OCI-LY3 (cell line): ENCODE results near the gene DNAJC1.

Source experiments
- H2AFZ ChIP-seq: fragments of 200-600, 300-600 bp; shearing (Covaris generic); 2 replicates; pipeline ENCODE4 v1.6.0; 2014; ENCODE audit warnings: antibody characterized with exemption, low read depth, low read length
- H3K27ac ChIP-seq: fragments of 200-600, 300-600 bp; sonication (generic); 2 replicates; pipeline ENCODE4 v1.5.1; 2014; ENCODE audit warnings: mild to moderate bottlenecking, low read length, moderate library complexity, mixed read lengths
- H3K27me3 ChIP-seq: fragments of 200-600, 300-600 bp; sonication (generic); 2 replicates; pipeline ENCODE4 v1.6.1; 2014; ENCODE audit warnings: low read depth, low read length, mixed read lengths
- H3K36me3 ChIP-seq: fragments of 200-600, 300-600 bp; sonication (generic); replicated peaks from 2 replicates; pipeline ENCODE3; 2014; ENCODE audit warnings: low read depth, low read length, mixed read lengths
- H3K4me1 ChIP-seq: fragments of 300-600, 200-600 bp; sonication (generic); 2 replicates; pipeline ENCODE4 v1.6.1; 2014; ENCODE audit warnings: low read length, mixed read lengths
- H3K4me2 ChIP-seq: fragments of 200-600, 300-600 bp; sonication (generic); 2 replicates; pipeline ENCODE4 v1.6.1; 2014; ENCODE audit warnings: low read length, mixed read lengths
- H3K4me3 ChIP-seq: fragments of 300-600, 200-600 bp; sonication (generic); 2 replicates; pipeline ENCODE4 v1.5.1; 2014; ENCODE audit warnings: antibody characterized with exemption, mild to moderate bottlenecking, low read length, moderate library complexity
- H3K79me2 ChIP-seq: fragments of 300-600, 200-600 bp; shearing (Covaris generic); 2 replicates; pipeline ENCODE4 v1.6.1; 2014; ENCODE audit warnings: mild to moderate bottlenecking, low read length, mixed read lengths
- H3K9ac ChIP-seq: fragments of 300-600, 200-600 bp; shearing (Covaris generic); 2 replicates; pipeline ENCODE4 v1.6.0; 2014; ENCODE audit warnings: mild to moderate bottlenecking, low read length, moderate library complexity
- H3K9me3 ChIP-seq: fragments of 200-600, 300-600 bp; shearing (Covaris generic); 2 replicates; pipeline ENCODE4 v1.6.1; 2014; ENCODE audit warnings: low read length, mixed read lengths; ENCODE audit not compliant: insufficient read depth
- H4K20me1 ChIP-seq: fragments of 200-600, 300-600 bp; sonication (generic); 2 replicates; pipeline ENCODE4 v1.6.1; 2016; ENCODE audit warnings: low read length, mixed read lengths; ENCODE audit not compliant: insufficient read depth
- CTCF ChIP-seq: fragments of 200-600, 300-600 bp; sonication (generic); IDR thresholded peaks from 2 replicates; pipeline ENCODE4 v1.5.1; 2014; ENCODE audit warnings: antibody characterized with exemption, low read length, low read depth
- EZH2phosphoT487 ChIP-seq: fragments of 200-600 bp; shearing (Covaris generic); IDR thresholded peaks from 2 replicates; pipeline ENCODE4 v1.6.1; 2018; ENCODE audit warnings: antibody characterized with exemption, mixed run types, low read depth

Gene DNAJC1

DNA sequence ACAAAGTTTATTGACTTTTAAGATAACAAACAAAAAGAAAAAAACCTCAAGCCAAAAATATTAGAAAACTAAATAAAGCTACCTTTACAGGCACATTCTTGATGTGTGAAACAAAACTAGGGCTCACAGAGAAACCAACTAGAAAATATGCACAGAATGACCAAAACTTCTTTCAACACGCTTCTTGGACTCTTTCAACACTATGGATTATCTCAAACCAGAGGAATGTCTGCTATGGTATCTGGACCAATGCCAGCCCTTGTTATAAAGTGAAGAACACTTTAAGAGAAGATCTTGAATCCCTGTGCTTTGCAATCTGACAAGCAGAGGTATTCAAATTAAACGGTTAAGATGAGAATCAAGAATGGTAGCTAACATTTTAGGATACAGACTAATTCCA, 76.6 kb downstream of the DNAJC1 start:
- no peak overlapping the region for H3K27ac ChIP-seq
- no peaks in the 10 kb centered on the region for H3K79me2 ChIP-seq
- H3K4me1 ChIP-seq, result no peaks in the 10 kb centered on the region
- no peaks in the 10 kb centered on the region for H4K20me1 ChIP-seq
- H3K9ac ChIP-seq, result no peak overlapping the region
- H3K36me3 ChIP-seq, result no peaks in the 10 kb centered on the region
- no peaks in the 10 kb centered on the region for H3K9me3 ChIP-seq
- no peaks in the 10 kb centered on the region for H3K27me3 ChIP-seq
- TF ChIP-seq CTCF, result no peak
- no peak for TF ChIP-seq EZH2phosphoT487
- no peak overlapping the region for H3K4me3 ChIP-seq
- H2AFZ ChIP-seq, result no peak overlapping the region
- H3K4me2 ChIP-seq, result no peak overlapping the region

GRCh38 chr10:21926358-21926925, 77.1 kb downstream of the DNAJC1 start:
- TF ChIP-seq EZH2phosphoT487 (no peak), CTCF (no peak)
- H4K20me1 ChIP-seq, result no peaks in the 10 kb centered on the region
- no peaks in the 10 kb centered on the region for H3K4me1 ChIP-seq
- H3K79me2 ChIP-seq, result no peaks in the 10 kb centered on the region
- no peak overlapping the region for H3K9ac ChIP-seq
- H3K27me3 ChIP-seq, result no peaks in the 10 kb centered on the region
- no peak overlapping the region for H3K27ac ChIP-seq
- H3K9me3 ChIP-seq, result no peaks in the 10 kb centered on the region
- H3K4me2 ChIP-seq, result no peak overlapping the region
- H3K4me3 ChIP-seq, result no peak overlapping the region
- H3K36me3 ChIP-seq, result no peaks in the 10 kb centered on the region
- no peak overlapping the region for H2AFZ ChIP-seq

- Histone ChIP-seq H3K4me1 (no peaks in the 10 kb centered on the region), H3K4me3 (no peak overlapping the region), H3K79me2 (no peaks in the 10 kb centered on the region), H3K27ac (no peak overlapping the region), H4K20me1 (no peaks in the 10 kb centered on the region), H3K9ac (no peak overlapping the region), H2AFZ (no peak overlapping the region), H3K9me3 (no peaks in the 10 kb centered on the region), H3K4me2 (no peak overlapping the region), H3K27me3 (no peaks in the 10 kb centered on the region), H3K36me3 (no peaks in the 10 kb centered on the region)
- TF ChIP-seq CTCF (no peak), EZH2phosphoT487 (no peak)
Observed at GRCh38 chr10:21925851-21926250, 77.7 kb downstream of the DNAJC1 start.

- Histone ChIP-seq H3K36me3 (no peaks in the 10 kb centered on the region), H3K9ac (no peak overlapping the region), H3K4me2 (no peak overlapping the region), H3K9me3 (no peaks in the 10 kb centered on the region), H4K20me1 (no peaks in the 10 kb centered on the region), H3K4me3 (no peak overlapping the region), H3K27ac (no peak overlapping the region), H3K4me1 (no peaks in the 10 kb centered on the region), H3K27me3 (no peaks in the 10 kb centered on the region), H3K79me2 (no peaks in the 10 kb centered on the region), H2AFZ (no peak overlapping the region)
- no peak for TF ChIP-seq EZH2phosphoT487
- TF ChIP-seq CTCF, result no peak
Observed at GRCh38 chr10:21924511-21924910, 79.0 kb downstream of the DNAJC1 start.
